EH (cell line): Measurements from ENCODE around the gene BAHCC1.

ENCODE experiments used
- DNase-seq: peaks from one replicate; pipeline ENCODE4 v3.0.0-alpha.2; 2015; ENCODE audit warnings: low read depth

The BAHCC1 gene

GRCh38 chr17:81480140-81481072 lies 85.1 kb downstream of the BAHCC1 start:
- peak; percentile 81 for DNase-seq

- DNase-seq, result peak; percentile 62
Observed at GRCh38 chr17:81481073-81481799, 86.0 kb downstream of the BAHCC1 start.

- DNase-seq, result no peak
Observed at GRCh38 chr17:81481815-81482505, 86.7 kb downstream of the BAHCC1 start.

GRCh38 chr17:81482673-81483072 lies 87.4 kb downstream of the BAHCC1 start:
- no peak for DNase-seq

- DNase-seq, result no peak
Observed at GRCh38 chr17:81483085-81483861, 88.0 kb downstream of the BAHCC1 start.

GRCh38 chr17:81483862-81484194 lies 88.6 kb downstream of the BAHCC1 start:
- DNase-seq, result no peak

- peak; percentile 73 for DNase-seq
Observed at GRCh38 chr17:81484195-81484979, 89.1 kb downstream of the BAHCC1 start.

GRCh38 chr17:81486199-81486810 lies 91.0 kb downstream of the BAHCC1 start:
- no peak for DNase-seq

GRCh38 chr17:81487089-81487486 lies 91.8 kb downstream of the BAHCC1 start:
- DNase-seq, result no peak

GRCh38 chr17:81487487-81488275 lies 92.4 kb downstream of the BAHCC1 start:
- peak; percentile 77 for DNase-seq

GRCh38 chr17:81488276-81488860 lies 93.1 kb downstream of the BAHCC1 start:
- DNase-seq, result peak; percentile 32

GRCh38 chr17:81489012-81489997 lies 94.0 kb downstream of the BAHCC1 start:
- no peak for DNase-seq

- no peak for DNase-seq
Observed at GRCh38 chr17:81489998-81490992, 95.0 kb downstream of the BAHCC1 start.

- no peak for DNase-seq
Observed at GRCh38 chr17:81491181-81491581, 95.9 kb downstream of the BAHCC1 start.

- DNase-seq, result no peak
Observed at GRCh38 chr17:81491761-81492160, 96.5 kb downstream of the BAHCC1 start.

GRCh38 chr17:81492202-81492601 lies 96.9 kb downstream of the BAHCC1 start:
- DNase-seq, result no peak

- DNase-seq, result no peak
Observed at GRCh38 chr17:81492706-81493105, 97.4 kb downstream of the BAHCC1 start.
